Ovary (tissue), 9 donors: ENCODE data around the gene S100A2. TPM values are rescaled to one million over a fixed set of nuclear protein-coding genes. Genes with fewer than 3 reads are reported as not detected.

Source experiments
- DNase-seq, 5 donors: peaks; one replicate each; pipeline ENCODE4 v3.0.0-alpha.2; 2019 to 2020
- H3K27ac ChIP-seq, 2 donors: fragments of 200-600 bp; one replicate each; pipeline versions ENCODE4 v1.5.1 to v1.8.0; 2019 to 2022
- H3K27me3 ChIP-seq: fragments of 200-600 bp; one replicate; pipeline ENCODE4 v1.8.0; 2022
- H3K36me3 ChIP-seq: fragments of 200-600 bp; sonication (generic); one replicate; pipeline ENCODE4 v1.5.1; 2019
- H3K4me1 ChIP-seq: one replicate; pipeline ENCODE4 v1.8.1; 2013; ENCODE audit warnings: mild to moderate bottlenecking, moderate library complexity; ENCODE audit not compliant: insufficient read depth
- H3K4me3 ChIP-seq: fragments of 200-600 bp; sonication (generic); one replicate; pipeline ENCODE4 v1.5.1; 2017
- H3K9me3 ChIP-seq, 2 donors: fragments of 200-600 bp in 1 of 2; sonication (generic) in 1 of 2; one replicate each; pipeline versions ENCODE4 v1.5.1 to v1.8.1; 2013 to 2019; ENCODE audit warnings: mild to moderate bottlenecking in 1 of 2, moderate library complexity in 1 of 2
- CTCF ChIP-seq, 3 donors: fragments of 450-650 bp in 2 of 3; fragments of 200-600 bp in 1 of 3; IDR thresholded peaks; one replicate each; pipeline versions ENCODE4 v1.5.1 to v1.8.0; 2016 to 2022; ENCODE audit warnings: antibody characterized with exemption in 3 of 3, mild to moderate bottlenecking in 1 of 3
- EP300 ChIP-seq: sonication (generic); formaldehyde crosslinking; IDR thresholded peaks from one replicate; pipeline ENCODE4 v1.6.1; 2017; ENCODE audit warnings: antibody characterized with exemption
- POLR2A ChIP-seq: fragments of 450-650 bp; IDR thresholded peaks from one replicate; pipeline ENCODE4 v1.6.1; 2017; ENCODE audit warnings: antibody characterized with exemption, mild to moderate bottlenecking, moderate library complexity
- WGBS, 3 donors: extraction: QIAGEN DNeasy Blood & Tissue Kit in 1 of 3; methylation state at CpG; one replicate each; pipeline versions ENCODE4 v1.1.5 to v1.1.7; 2013 to 2017; 5-methylcytosine and 5-hydroxymethylcytosine counted together
- intact Hi-C, 4 donors: fragments of 100-400 bp; cut with DNase I; formaldehyde crosslinking; loops; one replicate each; pipeline versions ENCODE4 v1.11.0 to v1.15.1; 2022 to 2023
- polyA plus RNA-seq, 2 donors: library from polyadenylated mRNA; stranded (reverse); fragments of 200-250 nt in 1 of 2; fragments of 350-450 nt in 1 of 2; fragmentation: Illumina TruSeq in 1 of 2; extraction: RNeasy Lipid Tissue Mini Kit (QIAGEN cat#74804) in 1 of 2; gene quantifications; one replicate each; pipeline ENCODE4 v1.2.3, GENCODE V29; 2013 to 2014
- total RNA-seq, 7 donors: library from RNA; depleted of rRNA in 2 of 7; stranded (reverse); fragments of >200 nt in 2 of 7; fragmentation: NEBNext Ultra II Directional in 3 of 7; extraction: Animal tissue kit (Norgen Biotek cat#: 25700) in 3 of 7; gene quantifications; one replicate each; pipeline versions ENCODE4 v1.1.0 to v1.2.4, GENCODE V29; 2016 to 2023
- donor health status: DM: no; HTN: no; CAD: no; lungs with moderate emphysema.
- donor health status: DM: no; HTN: no; CAD: no.
- donor health status: Bipolar disorder and iron deficiency.
- donor health status: DM: yes; HTN: yes; CAD: no.
- donor health status: DM: no; HTN: no; CAD: no.
- donor health status: DM: yes; HTN: yes; CAD: no.

The S100A2 gene
- total and polyA plus RNA-seq, 9 donors = 0.61 to 4.0 (median 1.8) TPM; not detected in 2

DNA sequence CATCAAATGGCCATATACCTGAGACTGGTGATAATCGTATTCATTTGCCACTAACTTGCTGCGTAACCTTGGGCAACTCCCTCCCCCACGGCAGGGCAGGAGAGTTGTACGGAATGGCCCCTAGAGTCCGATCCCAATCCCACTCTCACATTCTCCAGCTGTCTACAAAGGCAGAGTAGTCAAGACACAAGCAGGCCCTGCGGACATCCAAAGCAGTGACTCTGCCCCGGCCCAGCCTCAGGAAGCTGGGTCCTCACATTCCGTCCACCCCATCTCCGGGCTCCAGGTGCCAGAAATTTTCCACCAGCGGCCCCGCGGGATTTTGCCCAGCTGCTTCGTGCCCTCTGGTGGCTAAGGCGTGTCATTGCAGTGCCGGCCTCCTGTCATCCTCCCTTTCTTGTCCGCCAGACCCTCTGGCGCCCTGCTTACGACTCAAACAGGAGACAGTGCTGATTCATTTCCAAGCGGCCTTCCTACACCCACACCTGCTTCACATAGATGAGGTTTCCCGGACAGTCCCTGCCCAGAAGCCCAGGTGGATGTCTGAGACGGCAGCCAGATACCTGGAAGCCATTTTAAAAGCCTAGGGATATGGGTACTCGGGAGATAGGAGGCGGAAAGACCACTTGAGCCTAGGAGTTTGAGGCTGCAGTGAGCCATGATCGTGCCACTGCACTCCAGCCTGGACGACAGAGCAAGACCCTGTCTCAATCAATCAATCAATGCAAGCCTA, 2.9 kb upstream of the S100A2 start:
- H3K4me1 ChIP-seq = peaks cover 18% of the 10 kb centered on the region

DNA sequence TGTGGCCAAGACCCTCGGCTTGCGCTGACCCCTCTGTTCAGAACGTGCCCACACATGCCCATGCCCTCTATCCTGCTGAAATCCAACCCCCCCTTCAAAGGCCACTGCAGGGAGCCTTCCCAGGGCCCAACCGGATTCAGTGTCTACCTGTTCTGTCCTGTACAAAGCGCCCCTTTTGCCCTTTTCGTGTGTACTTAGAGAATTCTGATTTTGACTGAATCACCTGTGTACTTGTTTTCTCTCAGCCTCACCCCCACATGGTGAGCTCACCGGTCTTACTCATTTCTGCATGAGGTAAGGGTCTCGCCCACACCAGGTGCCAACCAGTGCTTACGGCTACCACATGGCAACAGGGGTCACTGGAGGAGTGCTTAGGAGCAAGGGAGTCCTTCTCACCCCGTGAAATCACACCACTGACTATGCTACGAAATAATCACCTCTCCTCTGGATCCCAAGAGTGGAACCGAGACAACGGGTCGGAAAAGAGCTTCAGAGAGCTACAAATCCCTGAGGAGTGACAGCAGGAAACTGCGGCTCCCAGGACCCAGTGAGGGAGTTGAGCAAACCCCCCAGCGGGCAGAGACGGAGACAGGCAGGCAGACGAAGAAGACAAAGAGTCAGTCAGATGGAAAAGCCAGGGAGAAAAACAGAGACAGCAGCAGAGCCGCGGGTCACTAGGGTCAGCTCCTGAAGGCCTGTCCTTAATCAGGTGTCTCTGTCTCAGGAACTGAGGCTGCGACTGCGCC, 2.1 kb upstream of the S100A2 start:
- Histone ChIP-seq H3K27me3 (no peaks in the 10 kb centered on the region), H3K36me3 (no peaks in the 10 kb centered on the region), H3K9me3 (no peaks in the 10 kb centered on the region), H3K4me3 (peak overlapping the region; percentile 19), H3K4me1 (peaks cover 16% of the 10 kb centered on the region), H3K27ac (peak overlapping the region; percentile 17 to 90)
- DNase-seq = no peak
- 81 to 86% (median 84%) methylated on average over 22 of the region's 22 CpGs for WGBS, 3 donors
- intact Hi-C loops = loop anchor here (1.0 to 10.0 kb wide), 6 partner anchors 34 to 215 kb away; partner anchors contain the start of gene S100A9 (in 1 of the 4)
- no peak for TF ChIP-seq CTCF (IDR thresholded peaks at IDR 0.05)
- no peak for TF ChIP-seq EP300
- TF ChIP-seq POLR2A = no peak

More for the DNA sequence above, 2.9 kb upstream of the S100A2 start:
- no peaks in the 10 kb centered on the region for H3K27me3 ChIP-seq
- intact Hi-C loops = loop anchor here (1.0 to 10.0 kb wide), 5 partner anchors 35 to 216 kb away; partner anchors contain the start of gene S100A9 (in 1 of the 4)
- DNase-seq = peak; percentile 89 to 93 (median 92)
- H3K4me3 ChIP-seq = peak overlapping the region; percentile 19
- peak overlapping the region; percentile 17 to 34 for H3K27ac ChIP-seq
- H3K36me3 ChIP-seq = no peaks in the 10 kb centered on the region
- no peak for TF ChIP-seq EP300
- TF ChIP-seq CTCF (IDR thresholded peaks at IDR 0.05) = peak; percentile 96 to 98 (median 97)
- no peaks in the 10 kb centered on the region for H3K9me3 ChIP-seq
- 12 to 13% (median 12%) methylated on average over 25 of the region's 25 CpGs for WGBS, 3 donors

- WGBS, 3 donors = 49 to 54% (median 52%) methylated on average over 14 to 16 of the region's 16 CpGs
- H3K4me3 ChIP-seq = no peak overlapping the region
- H3K27me3 ChIP-seq = no peaks in the 10 kb centered on the region
- DNase-seq = peak; percentile 89 to 96 (median 91)
- TF ChIP-seq EP300 (no peak), CTCF (IDR thresholded peaks at IDR 0.05) (no peak), POLR2A (no peak)
- no peaks in the 10 kb centered on the region for H3K9me3 ChIP-seq
- H3K27ac ChIP-seq = peak overlapping the region; percentile 83 to 90
- peaks cover 16% of the 10 kb centered on the region for H3K4me1 ChIP-seq
- intact Hi-C loops = loop anchor here (1.0 to 10.0 kb wide), 5 partner anchors 30 to 214 kb away; partner anchors contain the start of gene S100A9 (in 1 of the 4)
- no peaks in the 10 kb centered on the region for H3K36me3 ChIP-seq
These were observed 1.0 kb upstream of the S100A2 start for GRCh38 chr1:153566414-153567371.
